Vagina (tissue), 2 donors: ENCODE data around the gene ANK2.

ENCODE experiments used
- CTCF ChIP-seq, 3 experiments: fragments of 450-650 bp in 2 of 3; fragments of 200-600 bp in 1 of 3; sonication (generic) in 1 of 3; IDR thresholded peaks; one replicate each; pipeline ENCODE4 v1.5.1; 2017 to 2019; ENCODE audit warnings: antibody characterized with exemption in 3 of 3, mild to moderate bottlenecking in 2 of 3, moderate library complexity in 2 of 3
- POLR2A ChIP-seq, 2 donors: fragments of 450-650 bp; IDR thresholded peaks; one replicate each; pipeline ENCODE4 v1.6.1; 2017; ENCODE audit warnings: antibody characterized with exemption in 2 of 2, mild to moderate bottlenecking in 2 of 2, moderate library complexity in 2 of 2
- POLR2AphosphoS5 ChIP-seq, 2 donors: sonication (generic); formaldehyde crosslinking; IDR thresholded peaks; one replicate each; pipeline ENCODE4 v1.9.0; 2017; ENCODE audit warnings: antibody characterized with exemption in 2 of 2, mild to moderate bottlenecking in 2 of 2, low read depth in 1 of 2; ENCODE audit not compliant: insufficient read depth in 1 of 2

- TF ChIP-seq CTCF (IDR thresholded peaks at IDR 0.05) (no peak), POLR2A (IDR thresholded peaks at IDR 0.05) (no peak), POLR2AphosphoS5 (IDR thresholded peaks at IDR 0.05; ENCODE audit: insufficient read depth in 1 of 2, low read depth in 1 of 2) (no peak)
Observed at GRCh38 chr4:113331811-113332210, 282.4 kb downstream of the ANK2 start.
